Ishikawa (cell line): Measurements from ENCODE around the gene LAMA3.
A peak's percentile ranks its signal among the peaks of the same experiment; 100 is the strongest.

ENCODE experiments used
- CEBPB ChIP-seq: IDR thresholded peaks from 2 replicates; pipeline ENCODE4 v1.6.1; 2012
- CREB1 ChIP-seq: IDR thresholded peaks from 2 replicates; pipeline ENCODE4 v1.6.1; 2012; ENCODE audit warnings: low read depth
- EGR1 ChIP-seq: IDR thresholded peaks from 2 replicates; pipeline ENCODE4 v1.6.1; 2012
- EP300 ChIP-seq: IDR thresholded peaks from 2 replicates; pipeline ENCODE4 v1.6.1; 2012; ENCODE audit warnings: borderline replicate concordance
- FOXM1 ChIP-seq: IDR thresholded peaks from 2 replicates; pipeline ENCODE4 v1.6.1; 2012; ENCODE audit warnings: low read depth, borderline replicate concordance
- MAX ChIP-seq: IDR thresholded peaks from 2 replicates; pipeline ENCODE4 v1.6.1; 2012
- NFIC ChIP-seq: IDR thresholded peaks from 2 replicates; pipeline ENCODE4 v1.6.1; 2012
- RAD21 ChIP-seq: IDR thresholded peaks from 2 replicates; pipeline ENCODE4 v1.6.1; 2012; ENCODE audit warnings: low read depth
- REST ChIP-seq: IDR thresholded peaks from 2 replicates; pipeline ENCODE4 v1.6.1; 2012; ENCODE audit warnings: low read depth, mild to moderate bottlenecking
- TAF1 ChIP-seq: IDR thresholded peaks from 2 replicates; pipeline ENCODE4 v1.6.1; 2012; ENCODE audit warnings: low read depth, mild to moderate bottlenecking
- TCF12 ChIP-seq: IDR thresholded peaks from 2 replicates; pipeline ENCODE4 v1.6.1; 2012; ENCODE audit warnings: low read depth
- TEAD4 ChIP-seq: IDR thresholded peaks from 2 replicates; pipeline ENCODE4 v1.6.1; 2012
- USF1 ChIP-seq: IDR thresholded peaks from 2 replicates; pipeline ENCODE4 v1.6.1; 2012
- YY1 ChIP-seq: IDR thresholded peaks from 2 replicates; pipeline ENCODE4 v1.6.1; 2012; ENCODE audit warnings: low read depth
- ZBTB7A ChIP-seq: IDR thresholded peaks from 2 replicates; pipeline ENCODE4 v1.6.1; 2012; ENCODE audit warnings: low read depth

LAMA3 gene

GRCh38 chr18:23718243-23718720 lies 29.0 kb downstream of the LAMA3 start:
- no peak for TF ChIP-seq TAF1
- no peak for TF ChIP-seq TEAD4
- TF ChIP-seq MAX, result no peak
- TF ChIP-seq USF1, result no peak
- TF ChIP-seq REST, result no peak
- TF ChIP-seq TCF12, result no peak
- no peak for TF ChIP-seq EP300
- no peak for TF ChIP-seq EGR1
- no peak for TF ChIP-seq RAD21
- TF ChIP-seq FOXM1, result no peak
- no peak for TF ChIP-seq YY1
- no peak for TF ChIP-seq CREB1
- TF ChIP-seq NFIC, result no peak
- TF ChIP-seq CEBPB, result no peak

GRCh38 chr18:23718731-23719130 lies 29.5 kb downstream of the LAMA3 start:
- TF ChIP-seq CEBPB, result no peak
- TF ChIP-seq TEAD4, result no peak
- TF ChIP-seq FOXM1, result no peak
- TF ChIP-seq MAX, result no peak
- TF ChIP-seq ZBTB7A, result no peak
- TF ChIP-seq TCF12, result no peak
- no peak for TF ChIP-seq YY1
- no peak for TF ChIP-seq RAD21
- TF ChIP-seq NFIC, result no peak
- TF ChIP-seq CREB1, result no peak
- no peak for TF ChIP-seq EP300
- TF ChIP-seq REST, result no peak
- no peak for TF ChIP-seq USF1
- TF ChIP-seq TAF1, result no peak
- no peak for TF ChIP-seq EGR1

- TF ChIP-seq NFIC (peak; percentile 37; the same call in 1 of the 2 replicates), TCF12 (peak; percentile 66), USF1 (0 out of 2 replicates have a peak, but pooled peaks have one; percentile 21), EGR1 (no peak), TEAD4 (peak; percentile 87), YY1 (no peak), EP300 (peak; percentile 78)
Observed at GRCh38 chr18:23719634-23720201, 30.5 kb downstream of the LAMA3 start.

- 0 out of 2 replicates have a peak, but pooled peaks have one; percentile 18 for TF ChIP-seq NFIC
- no peak for TF ChIP-seq YY1
Observed at GRCh38 chr18:23721696-23722480, 32.6 kb downstream of the LAMA3 start.

GRCh38 chr18:23722646-23723045 lies 33.4 kb downstream of the LAMA3 start:
- no peak for TF ChIP-seq REST
- no peak for TF ChIP-seq TEAD4
- TF ChIP-seq CREB1, result no peak
- TF ChIP-seq RAD21, result no peak
- no peak for TF ChIP-seq EGR1
- TF ChIP-seq MAX, result no peak
- no peak for TF ChIP-seq YY1
- TF ChIP-seq TAF1, result no peak
- TF ChIP-seq EP300, result no peak
- TF ChIP-seq CEBPB, result no peak
- no peak for TF ChIP-seq NFIC
- no peak for TF ChIP-seq FOXM1
- no peak for TF ChIP-seq ZBTB7A
- TF ChIP-seq USF1, result no peak
- no peak for TF ChIP-seq TCF12
